Activated T-helper 1 cell treated with Interleukin-2 at 50 U/mL for 16 hours (primary cell): ENCODE results near the gene ITPK1.

Experiments
- DNase-seq: peaks from one replicate; pipeline ENCODE4 v3.0.0-alpha.2; 2020; ENCODE audit warnings: low read depth

Gene ITPK1

DNA sequence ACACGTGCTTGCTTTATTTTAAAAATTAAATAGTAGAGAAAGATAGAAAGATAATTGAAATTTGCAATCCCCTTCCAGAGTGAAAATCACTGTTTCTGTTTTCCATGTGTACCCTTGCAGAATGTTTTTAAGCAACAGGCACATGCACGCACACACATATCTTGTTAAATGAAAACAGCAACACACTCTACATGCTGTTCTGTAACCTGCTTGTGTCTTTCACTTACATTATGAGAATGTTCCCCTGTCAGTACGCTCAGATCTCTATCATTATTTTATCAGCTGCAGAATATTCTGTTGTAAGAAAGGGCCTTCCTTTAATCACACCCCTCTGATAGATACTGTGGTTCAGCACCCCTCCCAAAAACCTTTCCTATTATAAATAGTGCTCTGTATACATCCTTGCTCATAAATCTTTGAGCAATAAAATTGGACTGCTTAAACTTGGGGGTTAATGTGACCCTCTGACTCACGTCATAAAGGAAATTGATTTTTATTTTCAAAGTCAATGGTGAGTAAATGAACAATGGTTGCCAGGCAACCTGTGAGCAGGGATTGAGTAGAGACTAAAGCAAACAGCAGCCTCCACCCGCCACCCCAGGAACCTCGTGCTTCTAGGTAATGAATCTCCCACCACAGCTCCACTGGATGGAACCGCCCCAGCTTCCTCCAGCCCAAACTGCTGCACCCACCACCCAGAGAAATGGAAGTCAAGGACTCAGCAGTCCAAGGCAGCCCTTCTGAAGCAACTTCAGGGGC is 224.7 kb downstream of the ITPK1 start:
- DNase-seq, result no peak

DNA sequence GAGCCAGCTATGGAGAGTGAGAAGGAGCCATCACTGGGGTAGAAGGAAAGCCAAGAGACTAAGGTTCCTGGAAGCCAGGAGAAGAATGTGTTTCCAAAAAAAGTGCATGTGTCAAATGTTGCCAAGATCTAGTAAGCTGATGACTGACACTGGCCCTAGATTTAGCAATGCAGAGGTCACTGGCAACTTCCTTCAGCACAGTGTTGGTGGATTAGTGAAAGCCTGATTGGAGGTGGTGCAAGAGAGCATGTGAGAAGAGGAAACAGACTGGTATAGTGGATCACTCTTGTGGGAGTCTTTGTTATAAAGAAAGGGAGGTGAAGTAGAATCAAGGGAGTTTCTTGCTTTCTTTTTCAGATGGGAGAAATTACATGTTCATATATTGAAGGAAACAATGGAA is 226.8 kb downstream of the ITPK1 start:
- DNase-seq, result no peak

DNA sequence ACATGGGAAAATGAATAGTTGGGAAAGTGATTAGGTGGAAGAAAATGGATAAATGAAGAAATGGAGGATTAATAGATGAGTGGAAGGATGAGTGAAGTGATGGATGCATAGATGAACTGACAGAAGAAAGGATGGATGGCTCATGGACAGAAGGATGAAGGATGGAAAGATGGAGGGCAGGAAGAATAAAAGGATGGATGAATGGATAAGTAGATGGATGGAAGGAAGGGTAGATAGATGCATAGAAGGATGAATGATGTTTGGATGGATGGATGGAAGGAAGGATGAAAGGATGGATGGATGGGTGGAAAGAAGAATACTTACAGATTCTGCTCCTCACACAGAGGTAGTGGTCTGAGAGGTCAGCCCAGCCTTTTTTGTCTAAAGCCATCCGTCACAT is 228.6 kb downstream of the ITPK1 start:
- DNase-seq, result no peak
